Stimulated activated CD8-positive, alpha-beta memory T cell treated with anti-CD3 and anti-CD28 coated beads, Interleukin-2, amount 100 ng/mL, for 1 hour (primary cell): ENCODE measurements around the gene TNFSF4.

Experiments used
- DNase-seq, 2 donors: peaks; one replicate each; pipeline ENCODE4 v3.0.0-alpha.2; 2020; ENCODE audit warnings: low read depth in 2 of 2

Gene TNFSF4

GRCh38 chr1:173210716-173211231 is 3.6 kb upstream of the TNFSF4 start:
- DNase-seq = no peak

GRCh38 chr1:173210283-173210682 is 3.2 kb upstream of the TNFSF4 start:
- DNase-seq = no peak

DNA sequence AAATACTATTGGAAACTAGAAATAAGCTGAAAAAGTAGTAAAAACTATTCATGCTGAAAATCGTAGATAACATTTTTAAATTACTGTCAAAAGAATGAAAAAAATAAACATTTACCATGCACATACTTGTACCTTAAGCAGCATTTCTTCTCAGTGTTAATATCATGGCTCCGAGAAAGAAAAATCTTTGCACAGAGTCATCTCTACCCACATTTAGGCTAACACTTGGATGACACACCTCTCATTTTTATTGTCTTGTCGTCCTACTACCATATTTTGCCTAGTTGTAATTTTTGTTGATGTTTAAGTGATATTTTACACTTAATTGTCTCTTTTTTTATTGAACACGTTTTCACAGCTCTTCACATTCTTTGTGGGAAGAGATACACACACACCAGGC is 1.7 kb upstream of the TNFSF4 start:
- no peak for DNase-seq

DNA sequence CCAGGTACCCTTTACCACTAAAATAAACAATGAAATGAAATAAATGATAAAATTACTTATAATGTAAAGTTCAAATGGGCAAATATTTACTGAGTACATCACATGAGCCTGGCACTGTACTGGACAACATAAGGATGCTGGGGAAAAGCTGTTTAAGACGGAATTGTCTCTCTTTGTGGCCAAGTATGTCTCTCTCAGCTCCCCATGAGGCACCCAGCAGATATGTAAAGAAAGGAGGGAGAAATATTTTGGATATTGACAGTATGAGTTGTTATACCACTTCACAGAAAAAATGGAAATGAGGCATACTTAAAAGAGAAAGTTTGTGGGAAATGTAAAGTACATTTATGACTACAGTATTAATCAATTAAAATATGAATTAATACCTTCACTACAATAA is 1.0 kb upstream of the TNFSF4 start:
- no peak for DNase-seq

DNA sequence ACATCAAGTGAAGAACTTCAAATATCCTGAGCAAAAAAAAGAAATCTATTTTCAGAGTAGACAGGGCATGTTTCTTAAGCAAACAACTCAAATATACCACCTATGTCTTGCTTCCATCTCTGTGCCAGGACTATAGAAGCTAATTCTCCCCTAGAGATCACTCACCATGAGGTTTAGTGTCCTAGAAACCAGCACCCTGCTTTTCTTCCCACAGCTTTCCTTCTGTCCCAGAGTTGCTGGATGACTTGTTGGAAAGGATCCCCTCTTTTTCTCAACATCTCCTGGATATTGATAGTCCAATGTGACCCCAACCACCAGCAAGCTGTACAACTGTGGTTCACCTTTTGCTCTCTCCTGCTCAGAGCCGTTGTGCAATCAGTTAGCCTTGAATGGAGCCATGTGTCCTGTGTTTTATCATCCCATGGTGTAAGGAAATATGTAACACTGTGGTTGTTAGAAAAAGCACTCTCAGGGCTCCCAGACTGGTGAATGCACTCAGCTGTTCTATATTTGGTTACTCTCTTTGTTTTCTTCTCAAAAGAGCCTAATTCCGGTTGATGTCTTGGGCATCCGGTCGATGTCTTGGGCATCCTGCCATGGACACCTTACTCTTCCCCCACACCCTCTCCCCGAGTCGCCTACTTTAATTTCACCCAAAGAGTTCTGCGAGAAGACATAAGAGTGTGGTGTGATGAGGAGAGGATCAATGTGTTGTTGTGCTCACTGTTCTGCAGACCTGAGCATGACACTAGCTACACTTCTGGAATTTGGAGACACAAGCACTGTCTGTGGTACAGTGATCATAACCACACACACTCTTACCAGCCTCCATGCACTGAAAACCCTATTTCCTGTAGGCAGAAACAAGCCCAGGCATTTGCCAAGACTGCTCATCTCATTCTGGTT is 1.7 kb downstream of the TNFSF4 start:
- no peak for DNase-seq

GRCh38 chr1:173204693-173205092 is 2.4 kb downstream of the TNFSF4 start:
- no peak for DNase-seq

GRCh38 chr1:173202424-173203145 is 4.5 kb downstream of the TNFSF4 start:
- DNase-seq = no peak

- DNase-seq = no peak
Measured at GRCh38 chr1:173201969-173202368, 5.2 kb downstream of the TNFSF4 start.

DNA sequence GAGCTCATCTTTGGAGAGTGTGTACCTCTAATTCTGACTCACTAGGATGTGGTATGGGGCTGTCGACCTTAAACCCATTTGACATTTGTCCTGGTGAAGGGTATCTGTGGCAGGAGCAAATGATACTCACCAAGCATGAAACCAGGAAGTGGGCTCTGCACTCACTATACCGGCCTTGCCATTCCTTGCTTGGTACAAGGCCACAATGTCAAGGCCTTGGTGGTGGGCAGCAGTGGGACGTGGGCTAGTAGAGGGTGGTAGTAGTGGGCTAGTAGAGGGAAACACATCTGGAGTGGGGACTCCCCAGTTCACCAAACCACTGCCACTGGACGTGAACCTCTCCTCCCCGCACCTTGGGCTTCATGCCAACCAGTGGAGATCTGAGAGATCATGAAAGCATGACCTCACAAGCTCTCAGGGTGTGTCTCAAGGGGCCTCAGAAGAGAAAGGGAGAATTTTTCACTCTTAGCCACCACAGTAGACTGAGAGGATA is 11.5 kb downstream of the TNFSF4 start:
- no peak for DNase-seq

DNA sequence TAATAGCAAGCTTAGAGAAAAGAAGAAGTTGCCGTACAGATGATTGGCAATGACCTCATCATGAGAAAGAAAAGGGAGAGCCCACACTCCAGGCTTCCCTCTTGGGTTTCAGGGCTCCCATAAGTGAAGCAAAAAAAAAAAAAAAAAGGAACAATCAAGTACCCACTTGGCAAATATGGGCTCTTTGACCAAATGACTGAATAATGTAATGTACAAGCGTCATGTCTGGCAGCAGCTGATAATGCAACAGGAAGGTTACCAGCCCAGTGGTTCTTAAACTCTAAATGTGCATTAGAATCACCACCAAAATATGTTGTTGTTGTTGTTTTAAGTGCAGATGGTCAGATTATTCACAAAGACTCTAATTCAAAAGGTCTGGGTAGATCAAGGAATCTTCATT is 13.5 kb downstream of the TNFSF4 start:
- DNase-seq = no peak

GRCh38 chr1:173191011-173191705 is 16.0 kb downstream of the TNFSF4 start:
- DNase-seq = no peak

GRCh38 chr1:173190101-173190936 is 16.8 kb downstream of the TNFSF4 start:
- DNase-seq = no peak

- DNase-seq = no peak
Measured at GRCh38 chr1:173187671-173188237, 19.4 kb downstream of the TNFSF4 start.

DNA sequence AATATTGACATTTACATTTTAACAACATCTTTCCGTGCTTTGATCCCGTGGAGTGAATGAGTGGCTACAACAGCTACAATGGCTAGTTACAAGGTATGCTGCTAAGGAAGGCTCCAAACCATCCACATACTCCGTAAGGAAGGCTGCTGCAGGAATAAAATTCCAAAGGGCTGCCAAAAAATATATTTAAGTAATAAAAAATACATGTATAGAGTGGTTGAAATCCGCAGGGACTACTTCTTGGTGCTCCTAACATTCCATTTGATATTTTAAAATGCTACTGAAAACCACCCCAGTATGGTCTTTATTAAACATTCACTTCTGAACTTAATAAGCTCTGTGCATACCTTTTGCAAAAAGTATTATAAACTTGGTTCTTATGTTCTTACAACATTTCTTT is 25.3 kb downstream of the TNFSF4 start:
- DNase-seq = no peak

DNA sequence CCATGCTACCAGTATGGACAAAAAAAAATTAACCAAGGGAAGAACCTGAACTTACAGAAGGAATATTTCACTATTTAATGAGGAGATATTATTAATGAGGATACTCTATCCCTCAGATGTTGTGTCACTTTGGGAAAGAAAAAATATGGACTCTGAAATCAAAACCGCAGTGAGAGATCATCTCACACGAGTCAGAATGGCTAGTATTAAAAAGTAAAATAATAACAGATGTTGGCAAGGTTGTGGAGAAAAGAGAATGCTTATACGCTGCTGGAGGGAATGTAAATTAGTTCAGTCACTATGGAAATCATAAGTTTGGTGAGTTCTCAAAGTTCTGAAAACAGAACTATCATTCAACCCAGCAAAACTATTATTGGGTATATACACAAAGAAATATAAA is 30.9 kb downstream of the TNFSF4 start:
- DNase-seq = no peak

GRCh38 chr1:173175514-173176145 is 31.5 kb downstream of the TNFSF4 start:
- no peak for DNase-seq

DNA sequence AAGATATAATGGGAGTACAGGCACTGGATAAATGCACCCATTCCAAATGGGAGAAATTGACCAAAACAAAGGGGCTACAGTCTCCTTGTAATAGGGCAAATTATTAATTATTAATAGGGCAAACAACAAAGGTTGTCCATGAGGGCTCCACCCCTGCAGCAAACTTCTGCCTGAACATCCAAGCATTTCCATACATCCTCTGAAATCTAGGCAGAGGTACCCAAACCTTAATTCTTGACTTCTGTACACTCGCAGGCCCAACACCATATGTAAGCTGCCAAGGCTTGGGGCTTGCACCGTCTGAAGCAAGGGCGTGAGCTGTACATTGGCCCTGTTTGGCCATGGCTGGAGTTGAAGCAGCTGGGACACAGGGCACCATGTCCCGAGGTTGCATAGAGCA is 33.7 kb downstream of the TNFSF4 start:
- DNase-seq = no peak

DNA sequence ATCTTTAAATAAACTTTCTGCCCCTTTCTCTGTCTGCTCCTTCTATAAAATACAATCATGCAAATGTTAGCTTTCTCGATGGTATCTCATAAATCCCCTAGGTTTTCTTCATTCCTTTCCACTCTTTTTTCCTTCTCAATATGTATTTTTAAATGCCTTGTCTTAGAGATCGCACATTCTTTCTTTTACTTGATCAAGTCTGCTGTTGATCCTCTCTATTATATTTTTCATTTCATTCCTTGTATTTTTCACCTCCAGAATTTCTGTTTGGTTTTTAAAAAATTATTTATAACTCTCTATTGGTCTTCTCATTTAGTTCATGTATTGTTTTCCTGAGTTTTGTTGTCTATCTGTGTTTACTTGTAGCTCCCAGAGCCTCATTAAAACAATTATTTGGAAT is 36.0 kb downstream of the TNFSF4 start:
- no peak for DNase-seq

DNA sequence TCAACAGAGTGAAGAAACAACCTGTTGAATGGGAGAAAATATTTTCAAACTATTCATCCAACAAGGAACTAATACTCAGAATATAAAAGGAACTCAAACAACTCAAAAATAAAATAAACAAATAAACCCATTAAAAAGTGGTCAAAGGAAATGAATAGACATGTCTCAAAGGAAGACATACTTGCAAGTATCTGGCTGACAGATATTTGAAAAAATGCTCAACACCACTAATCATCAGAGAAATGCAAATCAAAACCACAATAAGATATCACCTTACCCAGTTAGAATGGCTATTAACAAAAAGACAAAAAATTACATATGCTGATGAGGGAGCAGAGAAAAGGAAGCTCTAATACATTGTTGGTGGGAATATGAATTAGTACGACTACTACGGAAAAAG is 38.2 kb downstream of the TNFSF4 start:
- DNase-seq = no peak

DNA sequence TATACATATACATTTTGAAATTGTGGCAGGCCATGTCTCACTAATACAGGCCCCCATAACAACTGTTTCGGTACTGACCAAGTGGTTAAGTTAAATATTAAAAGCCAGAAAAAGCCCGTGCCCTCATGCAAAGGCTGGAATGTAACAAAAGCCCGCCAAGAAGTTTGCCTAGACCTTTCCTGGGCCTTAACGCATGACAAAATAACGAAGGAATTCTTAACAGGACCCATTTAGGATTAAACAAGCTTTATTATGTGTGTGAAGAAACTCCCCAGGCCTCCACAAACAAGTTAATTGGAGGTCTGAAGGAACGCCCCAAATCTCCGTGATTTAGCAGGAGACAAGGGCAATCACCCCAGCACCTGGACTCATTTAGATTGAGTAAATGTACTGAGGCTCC is 42.4 kb downstream of the TNFSF4 start:
- no peak for DNase-seq
